ENCODE results near the gene SRI.

DNA sequence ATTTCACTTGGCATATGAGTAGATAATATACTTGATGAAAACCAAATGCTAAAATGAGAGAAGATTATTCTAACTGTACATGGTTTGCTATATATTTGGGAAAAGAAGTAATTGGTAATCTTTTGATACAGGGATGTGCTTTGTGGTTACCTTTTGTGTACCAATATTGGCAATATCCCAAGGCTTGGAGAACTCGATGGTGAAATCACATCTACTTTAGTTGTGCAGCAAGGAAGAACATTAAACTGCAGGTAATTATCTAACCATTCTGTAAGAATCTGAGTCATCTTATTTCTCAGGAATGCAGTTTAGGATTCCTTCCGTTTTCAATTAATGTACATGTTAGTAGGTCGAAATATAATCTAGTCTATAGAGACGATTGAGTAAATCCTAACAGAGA is 64.1 kb downstream of the SRI start:
- TF ChIP-seq POLR2AphosphoS5 (IDR thresholded peaks at IDR 0.05) (no peak), EP300 (IDR thresholded peaks at IDR 0.05) (no peak)
- TF ChIP-seq, protein P1, sequence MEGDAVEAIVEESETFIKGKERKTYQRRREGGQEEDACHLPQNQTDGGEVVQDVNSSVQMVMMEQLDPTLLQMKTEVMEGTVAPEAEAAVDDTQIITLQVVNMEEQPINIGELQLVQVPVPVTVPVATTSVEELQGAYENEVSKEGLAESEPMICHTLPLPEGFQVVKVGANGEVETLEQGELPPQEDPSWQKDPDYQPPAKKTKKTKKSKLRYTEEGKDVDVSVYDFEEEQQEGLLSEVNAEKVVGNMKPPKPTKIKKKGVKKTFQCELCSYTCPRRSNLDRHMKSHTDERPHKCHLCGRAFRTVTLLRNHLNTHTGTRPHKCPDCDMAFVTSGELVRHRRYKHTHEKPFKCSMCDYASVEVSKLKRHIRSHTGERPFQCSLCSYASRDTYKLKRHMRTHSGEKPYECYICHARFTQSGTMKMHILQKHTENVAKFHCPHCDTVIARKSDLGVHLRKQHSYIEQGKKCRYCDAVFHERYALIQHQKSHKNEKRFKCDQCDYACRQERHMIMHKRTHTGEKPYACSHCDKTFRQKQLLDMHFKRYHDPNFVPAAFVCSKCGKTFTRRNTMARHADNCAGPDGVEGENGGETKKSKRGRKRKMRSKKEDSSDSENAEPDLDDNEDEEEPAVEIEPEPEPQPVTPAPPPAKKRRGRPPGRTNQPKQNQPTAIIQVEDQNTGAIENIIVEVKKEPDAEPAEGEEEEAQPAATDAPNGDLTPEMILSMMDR (IDR thresholded peaks at IDR 0.05): no peak

All from sigmoid colon (tissue), 4 donors.